ENCODE results near the gene C19orf67.
A peak's percentile ranks its signal among the peaks of the same experiment; 100 is the strongest.

Gene C19orf67

GRCh38 chr19:14073925-14074838, 11.4 kb downstream of the C19orf67 start:
- no peaks in the 10 kb centered on the region for H3K36me3 ChIP-seq (replicated peaks)
- H3K4me3 ChIP-seq (ENCODE audit: low read depth, low read length), result peak overlapping the region; percentile 63
- in situ Hi-C loops (cut with HindIII; ENCODE audit: low pct_ligation_motif_present, low sequenced_read_pairs), result no loop called here
- no peaks in the 10 kb centered on the region for H3K27me3 ChIP-seq (replicated peaks)
- TF ChIP-seq, protein P1, sequence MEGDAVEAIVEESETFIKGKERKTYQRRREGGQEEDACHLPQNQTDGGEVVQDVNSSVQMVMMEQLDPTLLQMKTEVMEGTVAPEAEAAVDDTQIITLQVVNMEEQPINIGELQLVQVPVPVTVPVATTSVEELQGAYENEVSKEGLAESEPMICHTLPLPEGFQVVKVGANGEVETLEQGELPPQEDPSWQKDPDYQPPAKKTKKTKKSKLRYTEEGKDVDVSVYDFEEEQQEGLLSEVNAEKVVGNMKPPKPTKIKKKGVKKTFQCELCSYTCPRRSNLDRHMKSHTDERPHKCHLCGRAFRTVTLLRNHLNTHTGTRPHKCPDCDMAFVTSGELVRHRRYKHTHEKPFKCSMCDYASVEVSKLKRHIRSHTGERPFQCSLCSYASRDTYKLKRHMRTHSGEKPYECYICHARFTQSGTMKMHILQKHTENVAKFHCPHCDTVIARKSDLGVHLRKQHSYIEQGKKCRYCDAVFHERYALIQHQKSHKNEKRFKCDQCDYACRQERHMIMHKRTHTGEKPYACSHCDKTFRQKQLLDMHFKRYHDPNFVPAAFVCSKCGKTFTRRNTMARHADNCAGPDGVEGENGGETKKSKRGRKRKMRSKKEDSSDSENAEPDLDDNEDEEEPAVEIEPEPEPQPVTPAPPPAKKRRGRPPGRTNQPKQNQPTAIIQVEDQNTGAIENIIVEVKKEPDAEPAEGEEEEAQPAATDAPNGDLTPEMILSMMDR (IDR thresholded peaks at IDR 0.05; ENCODE audit: low read depth, low read length, missing control alignments), result no peak
- no peak for DNase-seq
- no peak overlapping the region for H3K27ac ChIP-seq

- no peak overlapping the region for H3K27ac ChIP-seq
- TF ChIP-seq, protein P1 (IDR thresholded peaks at IDR 0.05; ENCODE audit: low read depth, low read length, missing control alignments), result peak; percentile 21
- peak; percentile 59 for DNase-seq
- peak overlapping the region; percentile 63 for H3K4me3 ChIP-seq (ENCODE audit: low read depth, low read length)
- no peaks in the 10 kb centered on the region for H3K36me3 ChIP-seq (replicated peaks)
- H3K27me3 ChIP-seq (replicated peaks), result no peaks in the 10 kb centered on the region
- in situ Hi-C loops (cut with HindIII; ENCODE audit: low pct_ligation_motif_present, low sequenced_read_pairs), result no loop called here
Observed at GRCh38 chr19:14073261-14073924, 12.2 kb downstream of the C19orf67 start.

DNA sequence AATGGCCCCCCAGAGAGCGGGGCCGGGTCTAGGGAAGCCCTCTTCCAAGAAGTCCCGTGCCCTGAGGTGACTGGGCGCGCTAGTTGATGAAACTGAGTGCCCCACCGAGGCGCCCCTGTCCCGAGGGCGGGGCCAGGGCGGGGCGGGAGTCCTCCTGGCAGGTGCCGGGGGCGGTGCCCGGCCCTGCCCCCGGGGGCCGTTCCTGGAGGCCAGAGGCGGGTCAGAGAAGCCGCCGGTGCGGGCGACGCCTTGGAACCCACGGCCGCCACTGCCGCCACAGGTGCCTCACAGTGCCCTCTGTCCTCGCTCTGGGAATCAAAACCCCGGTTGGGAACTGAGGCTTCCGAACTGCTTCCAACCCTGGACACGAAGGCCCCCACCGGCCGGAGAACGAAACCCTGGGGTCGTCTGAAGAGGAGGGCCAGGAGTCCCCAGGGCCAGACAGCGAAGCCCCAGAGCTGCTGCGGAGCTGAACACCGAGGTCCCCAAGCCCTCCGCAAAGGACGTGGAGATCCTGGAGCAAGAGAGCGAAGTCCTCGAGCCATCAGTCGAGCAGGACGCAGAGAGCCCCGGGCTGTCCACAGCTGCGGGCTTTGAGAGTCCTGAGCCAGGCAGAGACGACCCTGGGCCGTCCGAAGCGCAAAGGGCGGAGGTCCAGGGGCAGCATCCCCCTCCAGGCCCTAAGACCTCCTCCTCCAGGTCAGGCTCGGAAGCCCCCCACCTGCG, 12.9 kb downstream of the C19orf67 start, which contains the start of gene MISP3:
Gene MISP3, plus strand, starts transcription at position 252 of the 726 bp plus-strand sequence. CDS start 524 bp downstream, outside the sequence.
- no peaks in the 10 kb centered on the region for H3K27me3 ChIP-seq (replicated peaks)
- TF ChIP-seq, protein P1 (IDR thresholded peaks at IDR 0.05; ENCODE audit: low read depth, low read length, missing control alignments), result peak; percentile 16
- H3K27ac ChIP-seq, result no peak within 1 kb of the TSS
- DNase-seq, result no peak
- no peaks in the 10 kb centered on the region for H3K36me3 ChIP-seq (replicated peaks)
- peak within 1 kb of the TSS; percentile 63 for H3K4me3 ChIP-seq (ENCODE audit: low read depth, low read length)
- in situ Hi-C loops (cut with HindIII; ENCODE audit: low pct_ligation_motif_present, low sequenced_read_pairs), result no loop called here

GRCh38 chr19:14070268-14071050, 15.1 kb downstream of the C19orf67 start:
- Histone ChIP-seq H3K27ac (no peak overlapping the region), H3K36me3 (replicated peaks) (no peaks in the 10 kb centered on the region), H3K27me3 (replicated peaks) (no peaks in the 10 kb centered on the region), H3K4me3 (ENCODE audit: low read depth, low read length) (no peak overlapping the region)
- in situ Hi-C loops (cut with HindIII; ENCODE audit: low pct_ligation_motif_present, low sequenced_read_pairs), result no loop called here
- DNase-seq, result no peak
- TF ChIP-seq, protein P1 (IDR thresholded peaks at IDR 0.05; ENCODE audit: low read depth, low read length, missing control alignments), result no peak

DNA sequence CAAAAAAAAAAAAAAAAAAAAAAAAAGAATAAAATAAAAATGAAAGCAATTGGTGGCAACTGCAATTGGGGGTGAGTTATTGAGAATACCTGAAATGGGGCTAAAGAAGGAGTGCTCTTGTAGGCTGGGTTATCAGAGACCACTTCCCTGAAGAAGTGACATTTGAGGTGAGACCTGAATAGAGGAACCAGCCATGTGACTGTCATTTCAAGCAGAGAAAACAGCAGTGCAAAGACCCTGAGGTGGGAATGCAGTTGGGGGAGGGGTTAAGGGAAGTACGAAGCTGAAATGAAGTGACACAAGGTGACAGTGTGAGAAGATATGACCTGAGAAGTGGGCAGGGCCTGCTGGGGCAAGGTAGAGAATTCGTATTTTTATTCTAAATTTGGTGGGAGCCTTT, 19.4 kb downstream of the C19orf67 start:
- H3K27me3 ChIP-seq (replicated peaks), result no peaks in the 10 kb centered on the region
- H3K36me3 ChIP-seq (replicated peaks), result no peaks in the 10 kb centered on the region
- in situ Hi-C loops (cut with HindIII; ENCODE audit: low pct_ligation_motif_present, low sequenced_read_pairs), result no loop called here
- H3K4me3 ChIP-seq (ENCODE audit: low read depth, low read length), result no peak overlapping the region
- H3K27ac ChIP-seq, result no peak overlapping the region
- TF ChIP-seq, protein P1 (IDR thresholded peaks at IDR 0.05; ENCODE audit: low read depth, low read length, missing control alignments), result no peak
- DNase-seq, result no peak

Data from brain microvascular endothelial cell (primary cell).